HepG2 (cell line): ENCODE measurements around the gene TIMM9. TPM values are rescaled to one million over a fixed set of nuclear protein-coding genes. Genes with fewer than 3 reads are reported as not detected.

Experiments
- ATAC-seq: fragments of 200-7000 bp; cut with Tn5 transposase; 3 replicates; pipeline ENCODE4 v1.9.1; 2020; ENCODE audit warnings: mild to moderate bottlenecking, moderate library complexity
- BruUV-seq: library from RNA; stranded (reverse); fragments of 400-500 nt; replicated peaks from 2 replicates; lab custom pipeline; 2021; lab: Mats Ljungman, UMichigan
- CTCF ChIA-PET: fragments of 300-600 bp; formaldehyde crosslinking; extraction: SDS; loops from one replicate; lab custom pipeline; 2021; ENCODE audit warnings: low total read pairs, inconsistent platforms, low intra/inter-chr PET ratio; lab: Yijun Ruan, JAX
- POLR2A ChIA-PET: fragments of 350-600 bp; sonication (Branson Sonifier 250); formaldehyde crosslinking; loops from one replicate; lab custom pipeline; 2020; ENCODE audit warnings: antibody characterized with exemption, inconsistent platforms; lab: Yijun Ruan, JAX
- DNase-seq: peaks from one replicate; pipeline ENCODE4 v3.0.0-alpha.2; 2015; ENCODE audit warnings: low spot score
- FAIRE-seq: peaks from 3 replicates; lab custom pipeline; 2011; peaks lifted over from hg19 to GRCh38; lab: Jason Lieb, UNC
- H2AFZ ChIP-seq: one replicate; pipeline ENCODE4 v1.6.1; 2011; ENCODE audit warnings: low read length, inconsistent platforms
- H3K27ac ChIP-seq: fragments of 300-600 bp; 3 replicates; pipeline ENCODE4 v1.8.0; 2011; ENCODE audit warnings: mixed run types, mild to moderate bottlenecking, mixed read lengths, low read length, inconsistent platforms; ENCODE audit not compliant: insufficient read depth; ENCODE audit errors: extremely low read length
- H3K27me3 ChIP-seq, 2 experiments: fragments of 200-600 bp in 1 of 2; 2 replicates in 1 of 2; 3 replicates in 1 of 2; pipeline versions ENCODE4 v1.6.0 to v1.8.0; 2011; ENCODE audit warnings: low read length in 2 of 2, mild to moderate bottlenecking in 2 of 2, moderate library complexity in 2 of 2, inconsistent platforms in 1 of 2; ENCODE audit not compliant: insufficient read depth in 2 of 2, control insufficient read depth in 1 of 2
- H3K36me3 ChIP-seq, 2 experiments: fragments of 200-600 bp in 1 of 2; replicated peaks in 1 of 2; 2 replicates in 1 of 2; 3 replicates in 1 of 2; pipeline versions ENCODE4 v1.5.1 to v1.8.0; 2011; ENCODE audit warnings: low read length in 2 of 2, inconsistent platforms in 1 of 2; ENCODE audit not compliant: insufficient read depth in 2 of 2, control insufficient read depth in 1 of 2
- H3K4me1 ChIP-seq: 2 replicates; pipeline ENCODE4 v1.5.1; 2012; ENCODE audit warnings: low read length, inconsistent platforms; ENCODE audit not compliant: insufficient read depth
- H3K4me2 ChIP-seq: 2 replicates; pipeline ENCODE4 v1.6.0; 2011; ENCODE audit warnings: low read depth, low read length, inconsistent platforms
- H3K4me3 ChIP-seq, 3 experiments: fragments of 200-600 bp in 1 of 3; sonication (generic), shearing (Covaris generic) in 1 of 3; replicated peaks in 1 of 3; 2 replicates each; pipeline ENCODE4 v1.5.1; 2011 to 2016; ENCODE audit warnings: low read length in 3 of 3, inconsistent platforms in 2 of 3, low read depth in 2 of 3, mild to moderate bottlenecking in 2 of 3, control low read depth in 1 of 3, mixed read lengths in 1 of 3; ENCODE audit not compliant: insufficient read depth in 1 of 3
- H3K79me2 ChIP-seq: one replicate; pipeline ENCODE4 v1.6.1; 2011; ENCODE audit warnings: low read length, inconsistent platforms; ENCODE audit not compliant: insufficient read depth
- H3K9ac ChIP-seq: 2 replicates; pipeline ENCODE4 v1.6.0; 2011; ENCODE audit warnings: mild to moderate bottlenecking, low read depth, low read length, inconsistent platforms; ENCODE audit not compliant: insufficient read depth
- H3K9me3 ChIP-seq: 2 replicates; pipeline ENCODE4 v1.5.1; 2012; ENCODE audit warnings: mild to moderate bottlenecking, low read length
- H4K20me1 ChIP-seq: 2 replicates; pipeline ENCODE4 v1.6.0; 2011; ENCODE audit warnings: inconsistent platforms, mild to moderate bottlenecking, low read length, moderate library complexity; ENCODE audit not compliant: insufficient read depth
- GTF2F1 ChIP-seq: fragments of 150-350 bp; IDR thresholded peaks from 2 replicates; pipeline ENCODE4 v1.6.1; 2014; ENCODE audit warnings: low read length
- IKZF1 ChIP-seq: fragments of 450-650 bp; IDR thresholded peaks from 2 replicates; pipeline ENCODE4 v1.7.1; 2016
- ZNF607 ChIP-seq: sonication (generic); formaldehyde crosslinking; IDR thresholded peaks from 2 replicates; pipeline ENCODE4 v1.5.1; 2020; ENCODE audit warnings: missing genetic modification reagents, mild to moderate bottlenecking, borderline replicate concordance
- ZNF629 ChIP-seq: sonication (generic); formaldehyde crosslinking; conservative IDR thresholded peaks from 2 replicates; pipeline ENCODE4 v1.5.0; 2020; ENCODE audit warnings: missing genetic modification reagents
- ZNF713 ChIP-seq: sonication (generic); formaldehyde crosslinking; IDR thresholded peaks from 2 replicates; pipeline ENCODE4 v1.4.0; 2020; ENCODE audit warnings: mild to moderate bottlenecking, missing genetic modification reagents
- ZSCAN12 ChIP-seq: sonication (generic); formaldehyde crosslinking; IDR thresholded peaks from 2 replicates; pipeline ENCODE4 v1.9.0; 2021; ENCODE audit warnings: mild to moderate bottlenecking, missing genetic modification reagents
- in situ Hi-C: cut with HindIII; loops from 2 replicates; pipeline ENCODE4 v1.10.0; 2017; ENCODE audit warnings: low pct_unique_long_range_greater_than_20kb; ENCODE audit not compliant: extremely low pct_ligation_motif_present
- intact Hi-C: fragments of 100-400 bp; cut with micrococcal nuclease; formaldehyde crosslinking; loops from one replicate; pipeline ENCODE4 v1.10.0; 2022; ENCODE audit not compliant: unreplicated experiment
- polyA plus RNA-seq, 8 experiments: library from polyadenylated mRNA; depleted of rRNA in 3 of 8; stranded (reverse) in 7 of 8; unstranded in 1 of 8; fragments of >200 nt; fragmentation: Illumina TruSeq in 4 of 8; extraction: Trizol in 4 of 8; gene quantifications; 2 replicates each; pipeline versions ENCODE4 v1.2.1 to v1.2.3, GENCODE V29; 2011 to 2016; ENCODE audit warnings: low read depth in 4 of 8, missing spikeins in 1 of 8, mixed read lengths in 1 of 8; ENCODE audit not compliant: insufficient read depth in 1 of 8
- total RNA-seq, 5 experiments: library from RNA; depleted of rRNA; stranded (reverse); fragments of >200 nt; fragmentation: Illumina TruSeq; extraction: Trizol; gene quantifications; 2 replicates each; pipeline ENCODE4 v1.2.3, GENCODE V29; 2016; ENCODE audit warnings: low read depth in 1 of 5
- TF ChIP-seq, protein P1 (sequence below): sonication (generic); formaldehyde crosslinking; IDR thresholded peaks from 2 replicates; pipeline ENCODE4 v1.8.1; 2023; ENCODE audit warnings: missing genetic modification reagents, inconsistent platforms, borderline replicate concordance
- TF ChIP-seq, protein P2 (sequence below): sonication (generic); formaldehyde crosslinking; IDR thresholded peaks from 2 replicates; pipeline ENCODE4 v1.8.0; 2022; ENCODE audit warnings: mild to moderate bottlenecking, missing genetic modification reagents; ENCODE audit not compliant: insufficient replicate concordance
- TF ChIP-seq, protein P3 (sequence below): sonication (generic); formaldehyde crosslinking; IDR thresholded peaks from 2 replicates; pipeline ENCODE4 v1.4.0; 2020; ENCODE audit warnings: missing genetic modification reagents

Gene TIMM9
- total and polyA plus RNA-seq, 2 of the 13 experiments (the other 11 are each of a cell fraction or from before 2014, with no cell fraction given): 30.5 to 42.5 TPM

DNA sequence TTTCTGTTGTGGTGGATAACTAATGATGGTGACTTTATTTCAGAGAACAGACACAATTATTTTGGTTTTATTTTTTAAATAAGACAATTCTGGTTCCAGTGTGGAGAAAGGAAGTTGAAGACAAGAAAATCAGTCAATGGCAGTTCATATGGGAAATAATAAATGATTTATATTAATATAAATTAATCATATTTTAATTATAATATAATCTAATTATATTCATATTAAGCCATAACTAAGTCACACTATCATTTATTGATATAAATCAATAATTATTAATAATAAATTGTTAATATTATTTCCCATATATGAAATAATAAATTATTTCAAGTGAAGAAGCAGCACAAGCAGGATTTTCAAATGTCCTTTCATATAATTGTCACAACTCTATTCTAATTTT, 28.8 kb downstream of the TIMM9 start:
- H2AFZ ChIP-seq: no peak overlapping the region
- in situ Hi-C loops (no loop called here), intact Hi-C loops (no loop called here)
- ATAC-seq (no peak), FAIRE-seq (no peak), DNase-seq (no peak)
- peaks cover 21% of the 10 kb centered on the region for H3K4me1 ChIP-seq
- H3K36me3 ChIP-seq: no peaks in the 10 kb centered on the region; a peak in 1 of 5 replicates
- TF ChIP-seq, protein P1, sequence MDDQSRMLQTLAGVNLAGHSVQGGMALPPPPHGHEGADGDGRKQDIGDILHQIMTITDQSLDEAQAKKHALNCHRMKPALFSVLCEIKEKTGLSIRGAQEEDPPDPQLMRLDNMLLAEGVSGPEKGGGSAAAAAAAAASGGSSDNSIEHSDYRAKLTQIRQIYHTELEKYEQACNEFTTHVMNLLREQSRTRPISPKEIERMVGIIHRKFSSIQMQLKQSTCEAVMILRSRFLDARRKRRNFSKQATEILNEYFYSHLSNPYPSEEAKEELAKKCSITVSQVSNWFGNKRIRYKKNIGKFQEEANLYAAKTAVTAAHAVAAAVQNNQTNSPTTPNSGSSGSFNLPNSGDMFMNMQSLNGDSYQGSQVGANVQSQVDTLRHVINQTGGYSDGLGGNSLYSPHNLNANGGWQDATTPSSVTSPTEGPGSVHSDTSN (CRISPR knock-in tag): no peak
- TF ChIP-seq ZNF607 (CRISPR knock-in tag): no peak
- no peak for TF ChIP-seq ZNF629 (CRISPR knock-in tag)
- TF ChIP-seq, protein P2, sequence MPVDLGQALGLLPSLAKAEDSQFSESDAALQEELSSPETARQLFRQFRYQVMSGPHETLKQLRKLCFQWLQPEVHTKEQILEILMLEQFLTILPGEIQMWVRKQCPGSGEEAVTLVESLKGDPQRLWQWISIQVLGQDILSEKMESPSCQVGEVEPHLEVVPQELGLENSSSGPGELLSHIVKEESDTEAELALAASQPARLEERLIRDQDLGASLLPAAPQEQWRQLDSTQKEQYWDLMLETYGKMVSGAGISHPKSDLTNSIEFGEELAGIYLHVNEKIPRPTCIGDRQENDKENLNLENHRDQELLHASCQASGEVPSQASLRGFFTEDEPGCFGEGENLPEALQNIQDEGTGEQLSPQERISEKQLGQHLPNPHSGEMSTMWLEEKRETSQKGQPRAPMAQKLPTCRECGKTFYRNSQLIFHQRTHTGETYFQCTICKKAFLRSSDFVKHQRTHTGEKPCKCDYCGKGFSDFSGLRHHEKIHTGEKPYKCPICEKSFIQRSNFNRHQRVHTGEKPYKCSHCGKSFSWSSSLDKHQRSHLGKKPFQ (CRISPR knock-in tag): no peak
- TF ChIP-seq IKZF1: no peak
- no peak for TF ChIP-seq GTF2F1
- no peak for TF ChIP-seq ZNF713 (CRISPR knock-in tag)
- TF ChIP-seq ZSCAN12: no peak
- TF ChIP-seq, protein P3, sequence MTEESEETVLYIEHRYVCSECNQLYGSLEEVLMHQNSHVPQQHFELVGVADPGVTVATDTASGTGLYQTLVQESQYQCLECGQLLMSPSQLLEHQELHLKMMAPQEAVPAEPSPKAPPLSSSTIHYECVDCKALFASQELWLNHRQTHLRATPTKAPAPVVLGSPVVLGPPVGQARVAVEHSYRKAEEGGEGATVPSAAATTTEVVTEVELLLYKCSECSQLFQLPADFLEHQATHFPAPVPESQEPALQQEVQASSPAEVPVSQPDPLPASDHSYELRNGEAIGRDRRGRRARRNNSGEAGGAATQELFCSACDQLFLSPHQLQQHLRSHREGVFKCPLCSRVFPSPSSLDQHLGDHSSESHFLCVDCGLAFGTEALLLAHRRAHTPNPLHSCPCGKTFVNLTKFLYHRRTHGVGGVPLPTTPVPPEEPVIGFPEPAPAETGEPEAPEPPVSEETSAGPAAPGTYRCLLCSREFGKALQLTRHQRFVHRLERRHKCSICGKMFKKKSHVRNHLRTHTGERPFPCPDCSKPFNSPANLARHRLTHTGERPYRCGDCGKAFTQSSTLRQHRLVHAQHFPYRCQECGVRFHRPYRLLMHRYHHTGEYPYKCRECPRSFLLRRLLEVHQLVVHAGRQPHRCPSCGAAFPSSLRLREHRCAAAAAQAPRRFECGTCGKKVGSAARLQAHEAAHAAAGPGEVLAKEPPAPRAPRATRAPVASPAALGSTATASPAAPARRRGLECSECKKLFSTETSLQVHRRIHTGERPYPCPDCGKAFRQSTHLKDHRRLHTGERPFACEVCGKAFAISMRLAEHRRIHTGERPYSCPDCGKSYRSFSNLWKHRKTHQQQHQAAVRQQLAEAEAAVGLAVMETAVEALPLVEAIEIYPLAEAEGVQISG (CRISPR knock-in tag): no peak
- H3K9me3 ChIP-seq: no peaks in the 10 kb centered on the region
- H3K9ac ChIP-seq: no peak overlapping the region
- no peak overlapping the region for H3K27ac ChIP-seq
- H3K4me2 ChIP-seq: no peak overlapping the region
- no peaks in the 10 kb centered on the region for H4K20me1 ChIP-seq
- no peaks in the 10 kb centered on the region for H3K79me2 ChIP-seq
- no TSS peak for BruUV-seq
- ChIA-PET POLR2A (no interaction called here), CTCF (no interaction called here)
- H3K27me3 ChIP-seq: no peaks in the 10 kb centered on the region; a peak in 1 of 5 replicates
- H3K4me3 ChIP-seq: no peak overlapping the region
